ENCODE results near the gene MEOX1.

Gene MEOX1

DNA sequence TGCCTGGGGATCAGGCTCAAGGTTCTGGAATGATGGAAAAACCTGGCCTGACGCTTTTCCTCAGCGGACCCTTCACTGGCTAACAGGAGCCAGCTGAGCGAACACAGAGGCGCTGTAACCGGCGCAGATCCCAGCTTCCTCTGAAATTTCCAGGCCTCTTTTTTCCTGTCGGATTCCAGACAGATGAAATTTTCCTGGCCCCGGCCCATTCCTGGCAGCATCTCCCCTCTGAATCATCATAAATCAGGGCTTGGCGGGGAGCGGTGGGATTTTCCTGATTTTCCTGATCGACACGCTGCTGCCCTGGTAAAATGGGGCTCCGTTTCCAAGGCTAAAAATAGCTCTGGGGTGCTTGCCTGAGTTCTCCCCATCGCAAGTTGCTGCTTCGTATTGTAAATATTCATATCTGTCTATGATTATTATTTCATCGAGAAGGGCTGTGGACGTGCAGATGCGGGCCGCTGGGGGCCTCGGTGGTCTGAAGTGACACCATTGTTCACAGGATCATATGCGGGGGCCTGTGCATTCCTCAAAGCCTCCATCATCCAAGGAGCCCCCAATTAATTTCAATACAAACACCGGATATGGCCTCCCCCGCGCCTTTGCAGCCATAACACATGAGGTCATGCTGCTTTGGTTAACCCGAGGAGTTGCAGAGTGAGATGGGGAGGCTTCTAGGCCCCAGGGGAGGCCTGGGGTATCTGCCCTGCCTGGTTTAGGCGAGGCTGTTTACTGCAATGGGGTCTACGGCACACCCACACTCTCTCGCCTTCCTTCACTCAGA, 69.8 kb downstream of the MEOX1 start:
- no peak for DNase-seq (ENCODE audit: low read depth in 2 of 2)

DNA sequence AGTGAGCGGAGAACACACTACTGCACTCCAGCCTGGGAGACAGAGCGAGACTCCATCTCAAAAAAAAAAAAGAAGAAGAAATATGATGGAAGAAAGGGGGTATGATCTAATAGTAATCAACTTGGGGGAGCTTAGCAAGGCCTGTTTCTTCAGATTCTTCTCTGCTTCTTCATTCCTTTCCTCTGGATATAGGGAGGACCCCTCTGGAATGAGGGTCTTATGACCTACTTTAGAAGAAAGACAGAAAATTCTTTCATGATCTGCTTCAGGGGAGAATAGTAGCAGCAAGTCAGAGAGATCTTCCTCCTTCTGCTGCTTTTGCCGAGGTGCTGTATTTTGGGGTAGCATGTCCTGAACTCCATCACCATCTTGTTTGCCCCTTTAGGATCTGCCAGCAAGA, 70.7 kb downstream of the MEOX1 start:
- DNase-seq (ENCODE audit: low read depth in 2 of 2): no peak

Measured in activated CD8-positive, alpha-beta memory T cell treated with anti-CD3 and anti-CD28 coated beads for 4 hours (primary cell).